ENCODE measurements around the gene CXorf49B.
"Not testable (repeated sequence)": the region's sequence is repeated elsewhere in the genome, so short reads cannot be mapped to it uniquely, and the experiment has no call there.

Gene CXorf49B

DNA sequence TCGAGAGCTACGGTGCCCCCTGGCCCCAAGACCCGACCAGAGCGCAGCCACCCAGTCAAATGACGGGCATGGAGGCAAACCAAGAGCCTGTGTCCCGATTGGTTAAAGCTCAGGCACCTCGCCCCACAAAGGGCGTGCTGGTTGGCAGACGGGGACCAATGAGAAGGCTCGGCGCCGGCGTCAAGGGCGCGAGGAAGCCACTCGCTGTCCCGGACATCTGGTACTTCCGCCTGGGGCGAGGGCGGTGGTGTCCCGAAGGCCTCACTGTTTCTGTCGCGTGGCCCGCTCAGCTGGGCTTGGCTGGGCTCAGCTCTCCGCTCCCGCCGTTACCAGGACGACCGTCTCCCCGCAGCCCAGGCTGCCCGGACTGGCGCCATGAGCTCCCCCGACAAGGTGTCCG lies at the start of gene CXorf49B:
TSS of gene CXorf49B (plus strand) at position 301 of the 400 bp plus-strand sequence. CDS start at position 376, 75 bp downstream.
- not testable (repeated sequence) for H3K36me3 ChIP-seq (ENCODE audit: control insufficient read depth, insufficient read depth, low read length); H3K4me1 ChIP-seq (ENCODE audit: control insufficient read depth, insufficient read depth, low read length); H3K9ac ChIP-seq (ENCODE audit: low read length); H3K9me3 ChIP-seq (ENCODE audit: control insufficient read depth, insufficient read depth, low read depth, low read length); H3K27ac ChIP-seq (ENCODE audit: low read depth, low read length); H3K27me3 ChIP-seq (ENCODE audit: control insufficient read depth, insufficient read depth, low read length); H3K4me3 ChIP-seq (ENCODE audit: low read depth, low read length)

DNA sequence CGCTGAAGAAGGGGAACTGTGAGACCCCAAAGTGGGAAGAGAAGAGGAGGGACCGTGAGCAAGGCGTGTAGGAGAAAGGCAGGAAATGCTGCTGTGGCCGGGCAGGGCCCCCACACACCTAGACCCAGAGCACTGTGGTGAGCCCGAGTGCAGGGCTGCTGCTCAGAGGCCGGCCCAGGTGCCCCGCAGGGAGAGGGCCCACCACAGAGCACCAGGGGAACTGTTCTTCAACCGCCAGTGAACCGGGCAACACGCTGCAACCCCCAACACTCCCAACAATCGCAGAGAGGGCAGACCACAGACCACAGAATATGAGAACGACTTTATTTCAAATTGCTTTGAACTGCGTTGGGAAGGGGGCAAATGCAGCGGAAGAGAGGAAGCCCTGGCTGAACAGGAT lies 49.1 kb upstream of the CXorf49B start:
- H3K4me1 ChIP-seq (ENCODE audit: control insufficient read depth, insufficient read depth, low read length); H3K9me3 ChIP-seq (ENCODE audit: control insufficient read depth, insufficient read depth, low read depth, low read length); H3K4me3 ChIP-seq (ENCODE audit: low read depth, low read length); H3K27ac ChIP-seq (ENCODE audit: low read depth, low read length); H3K36me3 ChIP-seq (ENCODE audit: control insufficient read depth, insufficient read depth, low read length); H3K9ac ChIP-seq (ENCODE audit: low read length); H3K27me3 ChIP-seq (ENCODE audit: control insufficient read depth, insufficient read depth, low read length): not testable (repeated sequence)

DNA sequence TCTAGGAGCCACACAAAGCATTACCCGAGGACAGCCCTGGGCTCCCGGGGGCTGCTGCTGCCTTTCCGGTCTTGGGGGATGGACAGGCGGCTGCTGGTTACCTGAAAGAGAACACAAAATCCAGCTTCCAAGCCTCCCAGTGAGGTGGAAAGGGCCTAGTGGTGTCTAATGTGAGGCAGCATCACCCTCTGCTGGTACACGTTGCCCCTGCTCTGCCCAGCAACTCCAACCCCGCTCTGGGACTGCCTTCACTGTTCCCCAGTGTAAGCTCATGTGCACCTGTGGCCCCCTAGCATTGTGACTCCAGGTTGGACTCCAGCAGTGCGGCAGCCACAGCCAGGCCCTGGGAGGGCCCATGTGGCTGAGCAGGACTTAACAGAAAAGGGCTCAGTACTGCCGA lies 47.6 kb upstream of the CXorf49B start:
- not testable (repeated sequence) for H3K27me3 ChIP-seq (ENCODE audit: control insufficient read depth, insufficient read depth, low read length); H3K36me3 ChIP-seq (ENCODE audit: control insufficient read depth, insufficient read depth, low read length); H3K9me3 ChIP-seq (ENCODE audit: control insufficient read depth, insufficient read depth, low read depth, low read length); H3K27ac ChIP-seq (ENCODE audit: low read depth, low read length); H3K4me1 ChIP-seq (ENCODE audit: control insufficient read depth, insufficient read depth, low read length); H3K9ac ChIP-seq (ENCODE audit: low read length); H3K4me3 ChIP-seq (ENCODE audit: low read depth, low read length)

DNA sequence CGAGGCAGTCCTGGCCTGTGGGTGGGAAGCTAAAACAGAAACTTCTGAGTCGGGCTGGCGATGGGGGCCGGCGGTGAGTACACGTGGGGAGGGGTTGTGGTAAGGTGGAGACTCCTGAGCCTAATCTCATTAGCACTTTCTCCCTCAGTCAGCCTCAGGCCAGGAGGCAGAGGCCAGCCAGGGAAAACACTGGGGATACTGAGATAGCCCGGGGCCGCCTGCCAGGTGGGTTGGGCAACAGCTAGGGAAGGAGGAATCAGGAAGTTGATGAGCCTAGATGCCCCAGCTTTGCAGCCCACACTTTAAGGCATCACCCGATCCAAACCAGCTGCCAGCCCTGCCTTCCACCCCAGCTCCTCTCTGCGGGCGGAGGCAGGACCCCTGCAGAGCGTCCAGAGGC lies 46.8 kb upstream of the CXorf49B start:
- not testable (repeated sequence) for H3K4me3 ChIP-seq (ENCODE audit: low read depth, low read length); H3K9me3 ChIP-seq (ENCODE audit: control insufficient read depth, insufficient read depth, low read depth, low read length); H3K27me3 ChIP-seq (ENCODE audit: control insufficient read depth, insufficient read depth, low read length); H3K9ac ChIP-seq (ENCODE audit: low read length); H3K4me1 ChIP-seq (ENCODE audit: control insufficient read depth, insufficient read depth, low read length); H3K36me3 ChIP-seq (ENCODE audit: control insufficient read depth, insufficient read depth, low read length); H3K27ac ChIP-seq (ENCODE audit: low read depth, low read length)

DNA sequence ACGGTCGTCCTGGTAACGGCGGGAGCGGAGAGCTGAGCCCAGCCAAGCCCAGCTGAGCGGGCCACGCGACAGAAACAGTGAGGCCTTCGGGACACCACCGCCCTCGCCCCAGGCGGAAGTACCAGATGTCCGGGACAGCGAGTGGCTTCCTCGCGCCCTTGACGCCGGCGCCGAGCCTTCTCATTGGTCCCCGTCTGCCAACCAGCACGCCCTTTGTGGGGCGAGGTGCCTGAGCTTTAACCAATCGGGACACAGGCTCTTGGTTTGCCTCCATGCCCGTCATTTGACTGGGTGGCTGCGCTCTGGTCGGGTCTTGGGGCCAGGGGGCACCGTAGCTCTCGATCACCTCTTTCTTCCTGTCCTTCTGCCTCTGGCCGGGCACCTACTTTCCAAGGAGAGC lies 45.0 kb upstream of the CXorf49B start, which contains the start of gene CXorf49:
TSS of gene CXorf49 (minus strand) at position 101 of the 400 bp plus-strand sequence. CDS start 134 bp downstream, outside the sequence.
- H3K27me3 ChIP-seq (ENCODE audit: control insufficient read depth, insufficient read depth, low read length); H3K36me3 ChIP-seq (ENCODE audit: control insufficient read depth, insufficient read depth, low read length); H3K9me3 ChIP-seq (ENCODE audit: control insufficient read depth, insufficient read depth, low read depth, low read length); H3K4me3 ChIP-seq (ENCODE audit: low read depth, low read length); H3K27ac ChIP-seq (ENCODE audit: low read depth, low read length); H3K9ac ChIP-seq (ENCODE audit: low read length); H3K4me1 ChIP-seq (ENCODE audit: control insufficient read depth, insufficient read depth, low read length): not testable (repeated sequence)

DNA sequence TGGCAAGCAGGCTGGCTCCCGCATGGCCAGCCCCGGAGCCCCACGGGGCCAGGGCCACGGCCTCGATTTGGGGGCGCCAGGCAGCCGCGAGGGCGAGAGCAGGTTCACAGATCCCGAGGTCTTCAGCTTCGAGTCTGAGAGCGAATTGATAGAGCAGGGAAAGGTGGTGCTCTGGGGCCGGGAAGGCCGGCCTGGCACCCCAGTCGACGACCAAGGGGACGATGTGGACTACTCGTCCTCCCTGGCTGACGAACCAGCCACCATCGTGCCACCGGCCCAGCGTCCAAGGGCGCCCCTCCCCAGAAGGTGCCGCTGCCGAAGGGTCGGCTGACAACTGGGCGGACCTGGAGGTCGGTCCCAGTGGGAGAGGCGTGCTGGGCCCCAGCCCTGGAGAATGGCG lies 44.0 kb upstream of the CXorf49B start:
- not testable (repeated sequence) for H3K36me3 ChIP-seq (ENCODE audit: control insufficient read depth, insufficient read depth, low read length); H3K27me3 ChIP-seq (ENCODE audit: control insufficient read depth, insufficient read depth, low read length); H3K9ac ChIP-seq (ENCODE audit: low read length); H3K9me3 ChIP-seq (ENCODE audit: control insufficient read depth, insufficient read depth, low read depth, low read length); H3K27ac ChIP-seq (ENCODE audit: low read depth, low read length); H3K4me1 ChIP-seq (ENCODE audit: control insufficient read depth, insufficient read depth, low read length); H3K4me3 ChIP-seq (ENCODE audit: low read depth, low read length)

DNA sequence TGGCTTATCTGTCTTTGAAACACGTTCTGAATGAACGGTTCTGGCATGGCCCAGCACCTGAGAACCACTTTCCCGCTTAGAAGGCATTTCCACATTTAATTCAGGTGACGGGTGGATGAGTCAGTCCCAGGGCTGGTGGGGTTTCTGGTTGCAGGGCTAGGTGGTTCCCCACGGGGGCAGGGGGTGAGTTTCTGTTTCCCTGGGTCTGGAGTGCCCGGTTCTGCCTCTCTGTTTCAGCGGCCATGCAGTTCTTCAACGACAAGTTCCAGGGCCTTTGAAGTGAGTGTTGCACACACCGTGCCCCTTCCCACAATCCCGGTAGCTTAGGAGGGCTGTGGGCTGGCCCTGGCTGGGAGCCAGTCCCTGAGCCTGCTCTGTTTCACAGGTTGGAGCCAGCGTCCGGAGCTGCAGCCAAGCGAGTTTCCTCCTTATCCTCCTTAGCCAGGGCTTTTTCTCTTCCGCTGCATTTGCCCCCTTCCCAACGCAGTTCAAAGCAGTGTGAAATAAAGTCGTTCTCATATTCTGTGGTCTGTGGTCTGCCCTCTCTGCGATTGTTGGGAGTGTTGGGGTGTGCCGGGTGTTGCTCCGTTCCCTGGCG lies 42.8 kb upstream of the CXorf49B start:
- H3K36me3 ChIP-seq (ENCODE audit: control insufficient read depth, insufficient read depth, low read length); H3K4me1 ChIP-seq (ENCODE audit: control insufficient read depth, insufficient read depth, low read length); H3K4me3 ChIP-seq (ENCODE audit: low read depth, low read length); H3K9ac ChIP-seq (ENCODE audit: low read length); H3K9me3 ChIP-seq (ENCODE audit: control insufficient read depth, insufficient read depth, low read depth, low read length); H3K27ac ChIP-seq (ENCODE audit: low read depth, low read length); H3K27me3 ChIP-seq (ENCODE audit: control insufficient read depth, insufficient read depth, low read length): not testable (repeated sequence)

DNA sequence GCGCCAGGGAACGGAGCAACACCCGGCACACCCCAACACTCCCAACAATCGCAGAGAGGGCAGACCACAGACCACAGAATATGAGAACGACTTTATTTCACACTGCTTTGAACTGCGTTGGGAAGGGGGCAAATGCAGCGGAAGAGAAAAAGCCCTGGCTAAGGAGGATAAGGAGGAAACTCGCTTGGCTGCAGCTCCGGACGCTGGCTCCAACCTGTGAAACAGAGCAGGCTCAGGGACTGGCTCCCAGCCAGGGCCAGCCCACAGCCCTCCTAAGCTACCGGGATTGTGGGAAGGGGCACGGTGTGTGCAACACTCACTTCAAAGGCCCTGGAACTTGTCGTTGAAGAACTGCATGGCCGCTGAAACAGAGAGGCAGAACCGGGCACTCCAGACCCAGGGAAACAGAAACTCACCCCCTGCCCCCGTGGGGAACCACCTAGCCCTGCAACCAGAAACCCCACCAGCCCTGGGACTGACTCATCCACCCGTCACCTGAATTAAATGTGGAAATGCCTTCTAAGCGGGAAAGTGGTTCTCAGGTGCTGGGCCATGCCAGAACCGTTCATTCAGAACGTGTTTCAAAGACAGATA lies 2.4 kb upstream of the CXorf49B start:
- not testable (repeated sequence) for H3K4me3 ChIP-seq (ENCODE audit: low read depth, low read length); H3K27me3 ChIP-seq (ENCODE audit: control insufficient read depth, insufficient read depth, low read length); H3K36me3 ChIP-seq (ENCODE audit: control insufficient read depth, insufficient read depth, low read length); H3K9me3 ChIP-seq (ENCODE audit: control insufficient read depth, insufficient read depth, low read depth, low read length); H3K4me1 ChIP-seq (ENCODE audit: control insufficient read depth, insufficient read depth, low read length); H3K9ac ChIP-seq (ENCODE audit: low read length); H3K27ac ChIP-seq (ENCODE audit: low read depth, low read length)

DNA sequence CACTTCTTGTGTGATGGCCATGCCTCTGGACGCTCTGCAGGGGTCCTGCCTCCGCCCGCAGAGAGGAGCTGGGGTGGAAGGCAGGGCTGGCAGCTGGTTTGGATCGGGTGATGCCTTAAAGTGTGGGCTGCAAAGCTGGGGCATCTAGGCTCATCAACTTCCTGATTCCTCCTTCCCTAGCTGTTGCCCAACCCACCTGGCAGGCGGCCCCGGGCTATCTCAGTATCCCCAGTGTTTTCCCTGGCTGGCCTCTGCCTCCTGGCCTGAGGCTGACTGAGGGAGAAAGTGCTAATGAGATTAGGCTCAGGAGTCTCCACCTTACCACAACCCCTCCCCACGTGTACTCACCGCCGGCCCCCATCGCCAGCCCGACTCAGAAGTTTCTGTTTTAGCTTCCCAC lies 1.7 kb downstream of the CXorf49B start:
- H3K27ac ChIP-seq (ENCODE audit: low read depth, low read length); H3K9ac ChIP-seq (ENCODE audit: low read length); H3K4me3 ChIP-seq (ENCODE audit: low read depth, low read length); H3K4me1 ChIP-seq (ENCODE audit: control insufficient read depth, insufficient read depth, low read length); H3K36me3 ChIP-seq (ENCODE audit: control insufficient read depth, insufficient read depth, low read length); H3K9me3 ChIP-seq (ENCODE audit: control insufficient read depth, insufficient read depth, low read depth, low read length); H3K27me3 ChIP-seq (ENCODE audit: control insufficient read depth, insufficient read depth, low read length): not testable (repeated sequence)

DNA sequence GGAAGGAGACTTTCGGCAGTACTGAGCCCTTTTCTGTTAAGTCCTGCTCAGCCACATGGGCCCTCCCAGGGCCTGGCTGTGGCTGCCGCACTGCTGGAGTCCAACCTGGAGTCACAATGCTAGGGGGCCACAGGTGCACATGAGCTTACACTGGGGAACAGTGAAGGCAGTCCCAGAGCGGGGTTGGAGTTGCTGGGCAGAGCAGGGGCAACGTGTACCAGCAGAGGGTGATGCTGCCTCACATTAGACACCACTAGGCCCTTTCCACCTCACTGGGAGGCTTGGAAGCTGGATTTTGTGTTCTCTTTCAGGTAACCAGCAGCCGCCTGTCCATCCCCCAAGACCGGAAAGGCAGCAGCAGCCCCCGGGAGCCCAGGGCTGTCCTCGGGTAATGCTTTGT lies 2.5 kb downstream of the CXorf49B start:
- not testable (repeated sequence) for H3K4me1 ChIP-seq (ENCODE audit: control insufficient read depth, insufficient read depth, low read length); H3K36me3 ChIP-seq (ENCODE audit: control insufficient read depth, insufficient read depth, low read length); H3K27me3 ChIP-seq (ENCODE audit: control insufficient read depth, insufficient read depth, low read length); H3K4me3 ChIP-seq (ENCODE audit: low read depth, low read length); H3K9ac ChIP-seq (ENCODE audit: low read length); H3K9me3 ChIP-seq (ENCODE audit: control insufficient read depth, insufficient read depth, low read depth, low read length); H3K27ac ChIP-seq (ENCODE audit: low read depth, low read length)

DNA sequence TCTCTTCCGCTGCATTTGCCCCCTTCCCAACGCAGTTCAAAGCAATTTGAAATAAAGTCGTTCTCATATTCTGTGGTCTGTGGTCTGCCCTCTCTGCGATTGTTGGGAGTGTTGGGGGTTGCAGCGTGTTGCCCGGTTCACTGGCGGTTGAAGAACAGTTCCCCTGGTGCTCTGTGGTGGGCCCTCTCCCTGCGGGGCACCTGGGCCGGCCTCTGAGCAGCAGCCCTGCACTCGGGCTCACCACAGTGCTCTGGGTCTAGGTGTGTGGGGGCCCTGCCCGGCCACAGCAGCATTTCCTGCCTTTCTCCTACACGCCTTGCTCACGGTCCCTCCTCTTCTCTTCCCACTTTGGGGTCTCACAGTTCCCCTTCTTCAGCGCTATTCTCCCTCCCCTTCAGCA lies 4.0 kb downstream of the CXorf49B start:
- not testable (repeated sequence) for H3K4me3 ChIP-seq (ENCODE audit: low read depth, low read length); H3K27ac ChIP-seq (ENCODE audit: low read depth, low read length); H3K27me3 ChIP-seq (ENCODE audit: control insufficient read depth, insufficient read depth, low read length); H3K4me1 ChIP-seq (ENCODE audit: control insufficient read depth, insufficient read depth, low read length); H3K9me3 ChIP-seq (ENCODE audit: control insufficient read depth, insufficient read depth, low read depth, low read length); H3K36me3 ChIP-seq (ENCODE audit: control insufficient read depth, insufficient read depth, low read length); H3K9ac ChIP-seq (ENCODE audit: low read length)

DNA sequence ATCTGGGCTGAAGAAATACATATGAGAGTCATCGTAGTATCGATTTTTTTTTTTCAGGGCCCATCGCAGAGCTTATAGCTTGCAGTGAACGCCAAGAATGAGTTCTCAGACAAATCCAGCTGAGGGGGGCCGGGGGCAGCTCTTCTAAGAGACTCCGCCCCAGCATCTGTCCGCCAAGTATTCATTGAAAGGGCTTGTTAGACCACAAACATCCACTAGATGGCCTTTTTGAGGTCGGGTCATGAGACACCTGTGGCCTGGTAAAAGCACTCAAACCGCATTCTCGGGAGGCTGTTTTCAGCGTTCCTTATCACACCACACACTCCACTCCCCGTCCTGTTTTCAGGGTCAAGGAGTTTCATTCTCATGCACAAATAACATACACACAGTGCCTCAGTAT lies 15.2 kb downstream of the CXorf49B start:
- H3K4me1 ChIP-seq (ENCODE audit: control insufficient read depth, insufficient read depth, low read length); H3K36me3 ChIP-seq (ENCODE audit: control insufficient read depth, insufficient read depth, low read length); H3K9me3 ChIP-seq (ENCODE audit: control insufficient read depth, insufficient read depth, low read depth, low read length); H3K9ac ChIP-seq (ENCODE audit: low read length); H3K27ac ChIP-seq (ENCODE audit: low read depth, low read length); H3K4me3 ChIP-seq (ENCODE audit: low read depth, low read length); H3K27me3 ChIP-seq (ENCODE audit: control insufficient read depth, insufficient read depth, low read length): not testable (repeated sequence)

Measured in HUES6 (cell line).